CD4-positive, alpha-beta T cell treated with Interleukin-15 for 4 hours (primary cell): ENCODE results near the gene MAP4.
"Not testable (repeated sequence)": the region's sequence is repeated elsewhere in the genome, so short reads cannot be mapped to it uniquely, and the experiment has no call there.

Experiments used
- DNase-seq: peaks from one replicate; pipeline ENCODE4 v3.0.0-alpha.2; 2020; ENCODE audit warnings: low spot score

Gene MAP4

DNA sequence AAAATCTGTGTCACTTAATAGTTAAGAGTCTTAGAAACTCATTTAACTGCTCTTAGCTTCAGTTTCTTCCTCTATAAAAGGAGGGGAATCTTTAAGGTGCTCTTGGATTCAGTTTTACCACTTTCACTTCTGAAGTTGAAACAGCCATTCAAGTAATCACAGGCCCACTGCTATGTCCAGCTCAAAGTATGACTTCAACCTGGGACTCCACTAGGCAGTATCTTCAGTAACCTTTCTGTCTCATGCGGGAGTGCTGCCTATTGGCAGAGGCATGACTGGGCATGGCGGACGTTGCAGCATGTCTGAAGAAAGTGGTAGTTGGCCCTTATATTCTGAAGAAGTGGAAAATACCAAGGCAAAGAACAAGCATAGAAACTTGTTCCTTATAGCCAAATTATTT, 121.0 kb downstream of the MAP4 start:
- no peak for DNase-seq

DNA sequence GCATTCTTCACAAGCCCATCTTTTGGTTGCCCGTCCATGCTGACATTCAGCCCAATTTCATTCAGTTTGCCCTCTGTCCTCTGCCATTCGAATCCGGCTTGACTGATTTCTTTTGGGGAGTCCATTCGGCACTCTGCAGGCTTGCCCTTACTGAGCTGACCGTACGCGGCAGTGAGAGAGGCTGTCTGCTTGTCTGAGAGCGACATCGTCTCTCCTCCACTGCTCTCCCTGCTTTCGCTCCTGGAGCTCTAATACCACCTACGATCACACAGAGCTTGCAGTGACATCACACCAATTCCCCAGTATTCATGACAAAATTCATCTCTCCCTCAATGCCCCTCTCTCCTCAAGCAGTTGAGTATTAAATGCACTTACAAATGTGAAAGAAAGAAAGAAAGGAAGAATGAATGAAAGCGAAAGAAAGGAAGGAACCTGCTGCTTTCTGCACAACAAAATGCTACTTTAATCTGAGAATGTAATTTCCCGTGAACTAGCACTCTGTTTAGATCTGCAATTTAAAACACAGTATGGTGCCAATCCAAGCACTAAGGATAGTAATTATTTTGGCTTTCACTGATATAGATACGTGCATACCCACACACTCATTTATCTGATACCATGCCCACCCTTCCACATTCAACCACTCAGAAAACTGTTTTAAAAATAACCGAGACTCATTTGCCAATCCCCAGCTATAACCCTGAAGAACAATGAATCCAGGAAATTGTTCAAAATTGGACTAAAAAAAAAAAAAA, 123.8 kb downstream of the MAP4 start:
- DNase-seq = no peak

DNA sequence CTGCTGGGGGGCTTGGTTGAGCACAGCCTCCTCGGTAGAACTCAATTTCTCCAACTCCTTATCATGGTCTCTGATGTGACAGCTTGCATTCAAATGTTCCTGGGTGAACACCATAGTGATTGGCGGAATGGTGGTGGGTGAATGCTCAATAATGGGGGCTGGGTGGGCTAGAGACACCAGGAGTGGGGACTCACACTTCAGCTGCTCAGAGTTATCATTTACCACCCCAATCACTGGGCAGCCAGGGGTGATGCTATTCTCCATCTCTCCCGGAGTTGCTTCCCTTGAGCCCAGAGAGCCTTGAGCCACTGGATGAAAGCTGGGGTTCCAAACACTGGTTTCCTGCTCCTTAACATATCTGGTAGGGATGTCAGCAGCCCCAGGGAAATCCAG, 124.6 kb downstream of the MAP4 start:
- DNase-seq = no peak

DNA sequence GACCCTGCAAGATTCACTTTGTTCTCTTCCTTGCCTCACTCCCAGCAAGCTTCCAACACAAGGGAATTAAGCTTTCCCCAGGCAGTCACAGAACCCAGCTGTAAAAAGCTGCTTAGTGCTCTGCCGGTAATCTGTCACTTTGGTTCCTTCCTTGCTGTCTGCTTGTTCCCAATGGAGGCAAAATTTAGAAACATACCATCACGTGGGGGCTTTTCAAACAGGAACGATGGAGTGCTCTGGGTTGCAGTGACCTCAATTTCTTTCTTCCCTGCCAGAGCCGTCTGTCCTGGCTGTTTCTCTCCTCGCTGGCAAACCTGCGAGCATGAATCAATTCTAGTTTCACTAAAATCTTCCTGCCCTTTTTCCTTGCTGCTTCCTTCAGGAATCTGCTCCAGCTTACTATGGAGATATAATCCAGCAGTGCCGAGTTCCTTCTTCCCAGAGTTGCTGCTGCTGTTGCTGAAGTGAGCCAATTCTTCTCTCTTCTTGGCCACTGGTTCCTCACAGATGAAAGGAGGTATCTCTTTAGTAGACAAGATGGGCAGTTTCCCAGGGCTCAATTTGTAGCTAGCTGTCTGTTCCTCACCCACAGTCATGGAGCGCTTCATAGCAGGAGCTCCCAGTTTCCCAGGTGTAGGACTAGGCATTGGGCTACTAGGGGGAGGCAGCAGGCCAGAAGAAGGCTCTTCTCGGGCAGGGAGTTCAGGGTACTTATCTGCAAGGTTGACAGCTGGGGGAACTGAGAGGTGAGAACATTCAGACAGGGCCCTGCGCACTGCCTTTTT, 125.2 kb downstream of the MAP4 start:
- no peak for DNase-seq

DNA sequence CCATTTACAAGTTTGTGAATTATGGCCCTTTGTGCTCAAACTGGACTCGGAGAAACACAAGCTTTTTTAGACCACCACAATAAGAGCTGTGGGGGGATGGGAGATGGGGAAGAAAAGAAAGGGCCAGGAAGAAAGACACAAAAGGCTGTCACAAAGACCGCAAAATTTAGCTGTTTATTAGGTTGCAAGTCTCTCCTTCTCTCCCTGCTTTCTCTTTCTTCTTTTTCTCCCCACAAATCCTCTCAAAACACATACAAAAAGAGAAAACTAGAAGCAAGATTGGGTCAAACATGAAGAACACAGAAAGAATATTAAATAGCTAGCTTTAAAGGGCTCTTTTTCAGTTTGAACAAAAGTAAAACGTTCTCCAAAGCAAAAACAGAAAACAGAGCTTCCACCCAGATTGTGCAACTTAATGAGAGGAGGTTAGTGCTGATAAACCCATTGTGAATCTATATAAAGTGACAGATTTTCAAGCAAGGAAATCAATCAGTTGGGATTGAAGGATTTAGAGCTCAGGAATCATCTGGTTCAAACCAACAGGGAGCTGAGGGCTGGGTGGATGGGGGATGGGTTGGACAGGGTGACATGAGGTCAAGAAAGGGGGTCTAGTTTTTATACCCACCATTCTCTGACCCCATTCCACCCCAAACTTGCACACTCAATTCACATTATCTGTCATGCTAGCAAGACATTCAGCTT, 125.9 kb downstream of the MAP4 start:
- no peak for DNase-seq

DNA sequence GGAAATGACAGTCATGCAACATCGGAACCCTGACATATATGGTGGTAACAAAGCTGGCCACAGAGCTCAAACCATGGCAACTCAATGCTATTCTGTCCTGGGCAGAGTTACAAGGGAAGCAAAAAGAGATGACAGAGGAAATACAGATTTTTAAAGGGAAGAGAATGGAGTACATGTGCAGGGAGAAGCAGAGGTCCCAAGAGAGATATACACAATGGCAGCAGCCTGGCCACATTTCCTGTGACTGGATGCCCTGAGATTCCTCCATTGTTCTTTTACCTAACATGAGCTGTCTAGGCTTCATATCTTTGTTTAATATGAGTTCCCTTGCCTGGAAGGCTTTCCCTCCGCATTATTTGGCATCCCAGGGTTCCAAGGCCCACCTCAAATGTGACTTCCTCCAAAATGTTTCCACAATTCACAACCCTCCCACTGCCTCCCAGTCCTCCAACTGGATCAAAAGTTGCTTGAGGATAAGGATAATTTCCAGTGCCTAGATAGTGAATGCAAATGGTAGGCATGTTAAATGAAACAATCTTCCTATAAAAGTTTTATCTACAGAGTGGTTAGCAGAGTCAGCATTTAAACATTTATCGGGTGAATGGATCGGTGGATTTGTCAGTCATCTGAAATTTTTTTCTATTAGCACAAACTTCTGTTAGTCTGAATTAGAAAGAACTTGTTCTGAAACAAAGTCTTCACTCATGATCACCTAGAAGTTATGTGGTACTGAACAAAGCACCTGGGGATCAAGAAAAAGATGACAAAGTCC, 127.0 kb downstream of the MAP4 start:
- no peak for DNase-seq

DNA sequence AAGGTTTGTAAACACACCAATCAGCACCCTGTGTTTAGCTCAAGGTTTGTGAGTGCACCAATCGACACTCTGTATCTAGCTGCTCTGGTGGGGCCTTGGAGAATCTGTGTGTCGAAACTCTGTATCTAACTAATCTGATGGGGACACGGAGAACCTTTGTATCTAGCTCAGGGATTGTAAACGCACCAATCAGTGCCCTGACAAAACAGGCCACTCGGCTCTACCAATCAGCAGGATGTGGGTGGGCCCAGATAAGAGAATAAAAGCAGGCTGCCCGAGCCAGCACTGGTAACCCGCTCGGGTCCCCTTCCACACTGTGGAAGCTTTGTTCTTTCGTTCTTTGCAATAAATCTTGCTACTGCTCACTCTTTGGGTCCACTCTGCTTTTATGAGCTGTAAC, 128.2 kb downstream of the MAP4 start:
- not testable (repeated sequence) for DNase-seq

DNA sequence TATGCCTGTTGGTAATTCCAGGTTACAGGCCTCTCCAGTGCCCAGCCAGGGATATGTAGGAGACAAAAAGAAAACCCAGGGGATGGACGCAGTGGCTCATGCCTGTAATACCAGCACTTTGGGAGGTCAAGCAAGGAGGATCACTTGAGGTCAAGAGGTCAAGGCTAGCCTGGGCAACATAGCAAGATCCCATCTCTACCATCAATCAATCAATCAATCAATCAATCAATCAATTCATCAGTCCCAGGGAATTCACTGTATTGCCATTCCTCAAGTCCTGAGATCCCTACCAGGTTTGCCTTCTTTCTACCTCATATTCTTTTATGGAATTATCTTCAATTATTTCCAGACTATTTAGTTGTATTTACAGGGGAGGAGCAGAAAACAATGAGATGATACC, 131.0 kb downstream of the MAP4 start:
- DNase-seq = no peak

DNA sequence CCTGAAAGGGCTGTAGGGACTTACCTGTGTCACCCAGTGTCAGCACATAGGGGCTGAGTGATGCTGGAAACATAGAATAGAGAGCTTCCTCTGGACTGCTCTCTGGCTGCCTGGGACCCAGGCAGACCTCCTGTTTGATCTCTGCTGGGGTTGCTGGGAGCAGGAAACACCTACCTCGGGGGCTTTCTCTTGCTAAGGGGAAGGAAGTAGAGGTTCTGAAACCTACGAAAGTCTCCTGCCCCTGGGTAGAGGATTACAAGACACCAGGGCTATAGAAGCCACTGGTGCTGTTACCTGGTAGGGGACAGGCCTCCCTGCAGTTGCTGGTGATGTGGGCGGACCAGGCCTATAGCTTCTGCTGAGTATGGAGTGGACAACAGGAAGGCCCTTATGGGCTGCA, 131.6 kb downstream of the MAP4 start:
- DNase-seq = no peak

DNA sequence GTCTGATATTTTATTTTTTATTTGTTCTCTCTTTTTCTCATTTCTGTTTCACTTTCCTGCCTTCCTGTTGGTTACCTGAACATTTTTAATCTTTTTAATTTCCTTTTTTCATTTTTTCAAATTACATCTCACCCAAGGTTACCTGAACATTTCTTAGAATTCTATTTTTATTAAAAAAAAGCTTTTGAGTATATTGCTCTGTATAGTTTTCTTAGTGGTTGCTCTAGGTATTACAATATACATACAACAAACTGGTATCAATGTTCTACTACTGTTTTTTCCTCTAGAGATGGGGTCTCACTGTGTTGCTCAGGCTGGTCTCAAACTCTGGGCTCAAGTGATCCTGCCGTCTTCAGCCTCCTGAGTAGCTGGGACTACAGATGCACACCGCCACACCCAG, 133.9 kb downstream of the MAP4 start:
- no peak for DNase-seq

DNA sequence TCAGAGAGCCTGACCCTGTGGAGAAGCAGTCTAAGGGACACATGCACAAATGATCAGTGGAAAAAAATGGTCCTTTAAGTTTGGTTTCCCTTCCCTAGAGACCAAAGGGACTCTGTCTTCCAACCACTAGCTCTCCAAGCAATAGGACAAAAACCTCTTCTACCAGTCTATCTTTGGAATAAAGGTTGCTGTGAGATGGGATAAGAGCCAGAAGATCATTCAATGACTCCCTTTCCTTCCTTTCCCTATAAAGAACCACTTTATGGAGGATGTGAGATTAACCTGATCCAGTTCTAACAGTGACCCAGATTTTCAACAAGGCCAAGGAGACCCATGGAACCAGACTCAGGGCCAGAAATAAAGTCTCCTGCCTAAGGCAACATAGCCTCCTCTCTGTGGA, 138.5 kb downstream of the MAP4 start:
- DNase-seq = no peak

DNA sequence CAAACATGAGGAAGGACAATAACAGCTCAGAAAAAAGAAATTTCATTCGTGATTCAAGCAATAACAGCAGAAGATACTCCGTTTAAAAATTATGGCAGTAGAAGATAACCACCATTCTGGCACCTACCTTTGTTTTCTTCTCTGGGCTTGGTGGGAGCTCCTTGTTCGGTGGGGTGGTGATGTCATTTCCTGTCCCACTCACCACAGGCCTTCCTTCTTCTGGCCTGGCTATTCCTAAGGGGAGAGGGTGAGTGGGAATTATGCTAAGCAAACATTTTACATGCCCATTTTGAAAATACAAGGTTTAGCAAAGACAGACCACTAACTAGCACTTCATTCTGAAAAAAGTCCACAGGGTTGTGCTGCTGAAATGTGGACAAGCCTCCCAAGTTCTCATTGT, 138.9 kb downstream of the MAP4 start:
- no peak for DNase-seq

DNA sequence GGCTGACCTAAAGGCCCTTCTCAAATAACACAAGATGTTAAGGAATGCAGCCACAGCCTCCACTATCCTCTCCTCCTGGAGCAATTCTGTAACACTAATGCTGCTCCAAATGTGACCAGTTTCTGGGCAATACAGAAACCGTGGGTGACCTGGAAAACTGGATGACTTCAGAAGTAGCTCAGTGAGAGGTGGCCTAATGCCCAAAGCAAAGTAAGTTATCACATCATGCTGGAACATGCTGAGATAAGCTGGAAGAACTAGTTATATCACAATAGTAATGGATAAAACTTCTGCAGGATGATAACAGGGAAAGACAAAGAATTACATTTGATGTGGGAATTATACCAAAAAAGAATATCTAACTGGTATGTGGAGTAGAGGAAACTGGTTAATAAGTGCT, 141.3 kb downstream of the MAP4 start:
- no peak for DNase-seq

DNA sequence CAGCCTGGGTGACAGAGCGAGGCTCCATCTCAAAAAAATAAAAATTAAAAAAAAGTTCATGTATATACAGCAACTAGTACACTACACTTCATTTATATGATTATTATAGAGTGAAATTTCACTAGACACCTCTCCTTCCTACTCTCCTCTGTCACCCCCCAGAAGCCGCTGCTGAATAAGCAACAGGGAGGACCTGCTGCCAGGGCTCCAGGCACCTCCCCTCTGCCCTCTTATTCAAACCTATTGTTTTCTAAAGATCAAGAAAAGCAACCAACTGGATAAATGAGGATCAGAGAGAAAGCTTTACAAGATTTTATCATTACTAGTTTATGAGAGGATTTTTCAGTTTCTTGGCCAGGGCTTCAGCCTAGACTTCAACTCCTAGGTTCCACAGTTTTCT, 141.8 kb downstream of the MAP4 start:
- no peak for DNase-seq

DNA sequence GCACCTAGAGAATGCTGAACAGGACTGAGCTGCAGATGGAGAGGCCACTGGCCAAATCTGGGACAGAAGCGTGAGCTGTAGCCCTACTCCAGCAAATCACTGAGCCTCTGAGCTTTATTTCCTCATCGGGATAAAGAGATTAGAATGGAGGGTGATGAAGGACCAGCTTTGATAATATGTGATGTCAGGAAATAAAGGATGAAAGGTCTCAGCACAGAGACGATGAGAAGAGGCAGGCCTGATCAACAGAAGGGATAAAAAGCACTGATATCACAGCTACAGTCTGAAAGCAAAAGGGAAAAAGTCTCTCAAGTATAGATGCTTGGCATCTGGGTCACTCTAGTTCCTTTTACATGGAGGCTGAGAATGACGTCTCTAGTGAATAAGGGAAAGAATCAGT, 143.3 kb downstream of the MAP4 start:
- DNase-seq = no peak

DNA sequence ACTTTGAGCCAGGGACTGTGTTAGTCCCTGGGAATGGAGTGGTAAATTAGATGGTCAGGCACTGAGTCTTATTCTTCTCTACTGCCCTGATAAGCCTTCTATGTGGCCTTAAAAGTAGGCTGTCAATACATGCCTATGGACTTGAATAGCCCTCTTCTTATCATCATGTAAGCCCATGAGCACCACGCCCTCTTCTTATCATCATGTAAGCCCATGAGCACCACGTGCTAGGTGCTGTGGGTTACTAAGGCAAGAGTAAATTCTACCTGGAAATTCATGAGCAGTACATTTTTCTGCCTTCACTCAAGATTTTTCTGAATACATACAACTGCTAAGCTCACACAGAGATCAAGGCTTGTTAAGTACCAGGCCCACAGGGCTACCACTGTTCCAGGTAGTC, 144.8 kb downstream of the MAP4 start:
- DNase-seq = no peak

DNA sequence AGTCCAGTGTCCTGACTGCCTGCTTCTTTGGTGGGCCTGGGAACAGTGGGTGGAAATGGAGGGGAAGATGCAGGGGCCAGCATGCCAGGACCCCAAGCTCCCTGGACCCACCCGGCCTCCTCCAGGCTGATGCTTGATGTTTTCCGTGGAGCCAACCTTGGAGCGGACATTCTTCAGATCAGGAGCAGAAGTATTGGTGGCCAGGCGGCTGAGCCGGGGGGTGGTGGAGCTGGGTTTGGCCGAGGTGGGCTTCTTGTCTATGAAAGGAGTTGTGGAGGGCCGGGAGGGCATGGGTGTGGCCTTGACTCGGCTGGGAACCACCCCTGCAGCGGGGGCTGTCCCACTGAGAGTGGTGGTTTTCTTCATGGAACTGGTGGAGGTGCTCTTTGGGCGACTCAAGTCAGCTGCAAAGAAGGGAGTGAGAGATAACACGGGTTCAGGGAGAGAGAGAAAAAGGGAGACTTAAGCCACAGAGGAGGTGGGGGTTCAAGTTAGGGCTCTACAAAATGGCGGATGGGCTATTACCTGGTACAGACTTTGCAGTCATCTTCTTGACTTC, 145.4 kb downstream of the MAP4 start:
- DNase-seq = no peak

DNA sequence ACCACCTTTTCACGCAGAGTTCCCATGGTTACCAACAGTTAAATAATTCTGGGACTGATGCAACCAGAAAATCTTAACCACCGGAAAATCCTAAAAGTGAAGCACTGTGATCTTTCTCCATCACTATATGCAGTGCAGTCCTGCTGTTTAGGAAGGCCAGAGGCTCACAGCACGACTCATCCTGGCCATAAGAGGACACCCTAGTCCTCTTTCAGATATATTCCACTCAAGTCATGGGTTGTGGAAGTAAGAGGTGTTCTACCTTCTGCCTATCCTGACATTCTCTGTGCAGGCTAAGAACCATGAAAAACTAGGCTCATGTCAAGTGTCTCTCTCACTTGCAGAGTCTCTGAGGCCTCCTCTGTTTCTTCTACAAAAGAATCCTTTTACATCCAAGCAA, 146.1 kb downstream of the MAP4 start:
- DNase-seq = no peak

DNA sequence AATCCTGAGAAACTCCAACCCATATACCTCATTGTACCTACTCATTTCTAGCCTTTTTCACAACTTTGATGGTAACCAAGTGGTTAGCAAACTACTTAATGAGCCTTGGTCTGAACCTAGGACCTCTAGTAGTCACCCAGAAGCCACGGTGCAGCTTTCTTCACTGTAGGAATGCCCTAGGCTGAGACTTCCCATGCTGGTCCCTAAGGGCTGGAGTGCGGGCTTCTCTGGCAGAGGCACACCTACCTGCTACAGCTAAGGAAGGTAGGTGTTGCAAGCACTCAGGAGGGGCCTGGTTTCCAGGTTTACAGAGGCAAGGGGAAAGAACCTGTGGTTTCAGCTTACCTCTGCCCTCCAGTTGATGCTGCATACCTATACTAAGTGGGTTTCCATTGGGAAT, 147.9 kb downstream of the MAP4 start:
- DNase-seq = no peak

DNA sequence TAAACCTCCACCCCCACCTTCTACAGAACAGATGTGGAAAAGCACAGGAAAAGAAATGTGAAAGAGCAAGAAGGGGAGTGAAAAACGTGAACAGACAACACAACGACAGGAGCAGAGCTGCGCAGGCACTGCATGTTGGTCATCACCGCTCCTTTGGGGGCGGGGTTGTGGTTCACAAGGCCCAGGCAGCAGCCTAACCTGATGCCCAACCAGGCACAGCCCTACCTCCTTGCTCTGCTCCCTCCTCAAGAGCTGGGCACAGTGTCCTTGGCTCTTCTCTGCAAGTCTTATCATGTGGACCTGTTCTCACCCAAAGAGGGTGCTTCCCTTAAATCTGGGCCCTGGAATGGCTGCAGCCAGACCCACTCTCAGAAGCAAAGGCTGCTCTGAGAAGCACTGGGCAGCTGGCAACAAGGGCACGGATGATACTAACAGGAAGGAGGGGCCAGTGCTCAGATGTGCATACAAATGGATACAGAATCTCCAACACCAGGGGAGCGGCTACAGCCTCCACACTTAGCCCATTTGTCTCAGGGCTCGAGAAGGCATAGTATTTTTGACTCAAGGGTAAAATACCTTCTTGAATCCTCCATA, 148.7 kb downstream of the MAP4 start:
- DNase-seq = no peak

DNA sequence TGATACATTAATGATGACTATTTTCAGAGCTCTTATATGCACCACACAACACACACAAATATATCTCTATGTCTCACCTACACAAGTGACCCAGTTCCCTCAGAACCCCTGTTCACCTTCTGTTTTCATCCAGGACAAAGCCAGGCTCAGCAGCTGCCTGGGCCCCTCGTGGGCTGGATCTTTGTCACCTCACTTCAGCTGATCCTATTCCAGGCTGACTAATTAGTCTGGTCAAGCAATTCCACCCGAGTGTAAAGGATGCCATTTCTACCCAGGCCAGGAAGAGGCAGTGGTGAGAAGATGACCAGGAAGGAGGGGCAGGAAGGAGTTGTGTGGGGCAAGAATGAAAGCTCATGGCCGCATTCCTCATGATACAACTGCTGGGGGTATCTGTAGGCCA, 151.0 kb downstream of the MAP4 start:
- DNase-seq = no peak
